ENCODE results near the gene TICRR.
"Not testable (repeated sequence)": the region's sequence is repeated elsewhere in the genome, so short reads cannot be mapped to it uniquely, and the experiment has no call there.

TICRR gene

GRCh38 chr15:89575146-89575655, at the start of gene TICRR:
Gene TICRR, plus strand, starts transcription at chr15:89575469. Its CDS starts 118 bp downstream, at chr15:89575587.
- DNase-seq (ENCODE audit: low read depth in 1 of 2, low spot score in 1 of 2): peak; percentile 87 to 89

- DNase-seq (ENCODE audit: low read depth in 1 of 2, low spot score in 1 of 2): no peak
Observed at GRCh38 chr15:89526181-89526580, 49.1 kb upstream of the TICRR start.

GRCh38 chr15:89526601-89527441, 48.4 kb upstream of the TICRR start:
- DNase-seq (ENCODE audit: low read depth in 1 of 2, low spot score in 1 of 2): no peak

- DNase-seq (ENCODE audit: low read depth in 1 of 2, low spot score in 1 of 2): no peak
Observed at GRCh38 chr15:89528757-89529352, 46.4 kb upstream of the TICRR start.

GRCh38 chr15:89530976-89531375, 44.3 kb upstream of the TICRR start:
- DNase-seq (ENCODE audit: low read depth in 1 of 2, low spot score in 1 of 2): no peak

- DNase-seq (ENCODE audit: low read depth in 1 of 2, low spot score in 1 of 2): no peak
Observed at GRCh38 chr15:89531796-89532537, 43.3 kb upstream of the TICRR start.

- no peak for DNase-seq (ENCODE audit: low read depth in 1 of 2, low spot score in 1 of 2)
Observed at GRCh38 chr15:89533861-89534544, 41.3 kb upstream of the TICRR start.

- DNase-seq (ENCODE audit: low read depth in 1 of 2, low spot score in 1 of 2): no peak
Observed at GRCh38 chr15:89539027-89539426, 36.2 kb upstream of the TICRR start.

GRCh38 chr15:89542369-89542768, 32.9 kb upstream of the TICRR start:
- no peak for DNase-seq (ENCODE audit: low read depth in 1 of 2, low spot score in 1 of 2)

- DNase-seq (ENCODE audit: low read depth in 1 of 2, low spot score in 1 of 2): no peak
Observed at GRCh38 chr15:89543389-89543788, 31.9 kb upstream of the TICRR start.

- not testable (repeated sequence) for DNase-seq (ENCODE audit: low read depth in 1 of 2, low spot score in 1 of 2)
Observed at GRCh38 chr15:89549138-89549537, 26.1 kb upstream of the TICRR start.

GRCh38 chr15:89550427-89550826, 24.8 kb upstream of the TICRR start:
- no peak for DNase-seq (ENCODE audit: low read depth in 1 of 2, low spot score in 1 of 2)

GRCh38 chr15:89551550-89551949, 23.7 kb upstream of the TICRR start:
- DNase-seq (ENCODE audit: low read depth in 1 of 2, low spot score in 1 of 2): no peak

GRCh38 chr15:89553632-89554031, 21.6 kb upstream of the TICRR start:
- DNase-seq (ENCODE audit: low read depth in 1 of 2, low spot score in 1 of 2): no peak

GRCh38 chr15:89554247-89554646, 21.0 kb upstream of the TICRR start:
- no peak for DNase-seq (ENCODE audit: low read depth in 1 of 2, low spot score in 1 of 2)

GRCh38 chr15:89555768-89556167, 19.5 kb upstream of the TICRR start:
- no peak for DNase-seq (ENCODE audit: low read depth in 1 of 2, low spot score in 1 of 2)

- DNase-seq (ENCODE audit: low read depth in 1 of 2, low spot score in 1 of 2): peak in 1 of 2 donors; percentile 17
Observed at GRCh38 chr15:89556413-89557262, 18.6 kb upstream of the TICRR start.

GRCh38 chr15:89559769-89560264, 15.5 kb upstream of the TICRR start:
- no peak for DNase-seq (ENCODE audit: low read depth in 1 of 2, low spot score in 1 of 2)

- no peak for DNase-seq (ENCODE audit: low read depth in 1 of 2, low spot score in 1 of 2)
Observed at GRCh38 chr15:89566181-89566580, 9.1 kb upstream of the TICRR start.

Data from activated T-helper 1 cell treated with anti-CD3 and anti-CD28 coated beads, Interleukin-2, amount 50 U/mL, for 16 hours (primary cell).